GM23338 (cell line): ENCODE results near the gene DCST2. TPM values are rescaled to one million over a fixed set of nuclear protein-coding genes. Genes with fewer than 3 reads are reported as not detected.

Experiments
- ATAC-seq: fragments of 200-7000 bp; cut with Tn5 transposase; 3 replicates; pipeline ENCODE4 v1.9.1; 2020
- DNase-seq: peaks from one replicate; pipeline ENCODE4 v3.0.0-alpha.2; 2015; ENCODE audit warnings: low spot score
- H2AFZ ChIP-seq: fragments of 200-600 bp; sonication (generic); 2 replicates; pipeline ENCODE4 v1.8.0; 2016; ENCODE audit warnings: antibody characterized with exemption, mild to moderate bottlenecking, moderate library complexity
- H3F3A ChIP-seq: fragments of 200-600 bp; sonication (generic); replicated peaks from 2 replicates; pipeline ENCODE4 v1.8.0; 2017; ENCODE audit warnings: antibody characterized with exemption, mixed run types, low read depth
- H3K27ac ChIP-seq: fragments of 200-600 bp; sonication (generic); 2 replicates; pipeline ENCODE4 v1.6.1; 2016; ENCODE audit warnings: low read depth
- H3K27me3 ChIP-seq: fragments of 200-600 bp; sonication (generic); 2 replicates; pipeline ENCODE4 v1.8.0; 2016; ENCODE audit warnings: mild to moderate bottlenecking, mixed run types, moderate library complexity; ENCODE audit not compliant: insufficient read depth
- H3K36me3 ChIP-seq: fragments of 200-600 bp; sonication (generic); 2 replicates; pipeline ENCODE4 v1.8.0; 2016; ENCODE audit warnings: mild to moderate bottlenecking; ENCODE audit not compliant: insufficient read depth
- H3K4me1 ChIP-seq: fragments of 200-600 bp; sonication (generic); 2 replicates; pipeline ENCODE4 v1.8.0; 2016; ENCODE audit warnings: mild to moderate bottlenecking, moderate library complexity; ENCODE audit not compliant: insufficient read depth
- H3K4me2 ChIP-seq: fragments of 200-600 bp; sonication (generic); 2 replicates; pipeline ENCODE4 v1.7.1; 2017; ENCODE audit warnings: mixed run types
- H3K4me3 ChIP-seq: fragments of 200-600 bp; sonication (generic); 2 replicates; pipeline ENCODE4 v1.6.1; 2016; ENCODE audit warnings: mixed run types
- H3K79me2 ChIP-seq: fragments of 200-600 bp; sonication (generic); replicated peaks from 2 replicates; pipeline ENCODE4 v1.8.0; 2017; ENCODE audit warnings: mild to moderate bottlenecking; ENCODE audit not compliant: insufficient read depth
- H3K9me2 ChIP-seq: fragments of 200-600 bp; sonication (generic); 2 replicates; pipeline ENCODE4 v1.8.0; 2017; ENCODE audit not compliant: insufficient read depth
- H4K20me1 ChIP-seq: fragments of 200-600 bp; sonication (generic); replicated peaks from 2 replicates; pipeline ENCODE4 v1.8.0; 2017; ENCODE audit warnings: mild to moderate bottlenecking; ENCODE audit not compliant: insufficient read depth
- H3K27ac Mint-ChIP-seq: 2 replicates; pipeline ENCODE4 v1.8.0; 2020; ENCODE audit warnings: inconsistent platforms, mild to moderate bottlenecking, moderate library complexity, mixed read lengths
- H3K27me3 Mint-ChIP-seq: 3 replicates; pipeline ENCODE4 v1.8.0; 2022; ENCODE audit warnings: low read depth, mild to moderate bottlenecking, moderate library complexity, mixed read lengths, inconsistent platforms; ENCODE audit not compliant: insufficient read depth, poor library complexity
- H3K36me3 Mint-ChIP-seq: 3 replicates; pipeline ENCODE4 v1.8.0; 2021; ENCODE audit warnings: low read depth, mild to moderate bottlenecking, inconsistent platforms, moderate library complexity, mixed read lengths
- H3K4me1 Mint-ChIP-seq: 3 replicates; pipeline ENCODE4 v1.8.0; 2020; ENCODE audit warnings: mild to moderate bottlenecking, inconsistent platforms, mixed read lengths
- H3K4me3 Mint-ChIP-seq: 3 replicates; pipeline ENCODE4 v1.8.0; 2021; ENCODE audit warnings: moderate library complexity, mild to moderate bottlenecking, inconsistent platforms, mixed read lengths
- H3K9me3 Mint-ChIP-seq: 3 replicates; pipeline ENCODE4 v1.8.0; 2020; ENCODE audit warnings: moderate library complexity, mild to moderate bottlenecking, inconsistent platforms, mixed read lengths
- CREB1 ChIP-seq: fragments of 250-450 bp; sonication (Bioruptor Pico); IDR thresholded peaks from 2 replicates; pipeline ENCODE4 v1.5.0; 2020; ENCODE audit warnings: low read depth, mild to moderate bottlenecking, moderate library complexity
- CTCF ChIP-seq, 2 experiments: fragments of 200-600 bp in 1 of 2; sonication (generic) in 1 of 2; conservative IDR thresholded peaks; 2 replicates each; pipeline versions ENCODE4 v1.5.1 to v1.6.1; 2016 to 2017; ENCODE audit warnings: antibody characterized with exemption in 2 of 2, low read depth in 2 of 2, mild to moderate bottlenecking in 2 of 2, moderate library complexity in 1 of 2
- JUNB ChIP-seq: IDR thresholded peaks from one replicate; pipeline ENCODE4 v1.6.1; 2016; ENCODE audit warnings: antibody characterized with exemption; ENCODE audit not compliant: unreplicated experiment
- NANOG ChIP-seq: IDR thresholded peaks from 2 replicates; pipeline ENCODE4 v1.6.1; 2016; ENCODE audit warnings: antibody characterized with exemption, borderline replicate concordance
- POLR2AphosphoS5 ChIP-seq: IDR thresholded peaks from 2 replicates; pipeline ENCODE4 v1.6.1; 2016; ENCODE audit warnings: antibody characterized with exemption, low read depth
- polyA plus RNA-seq: library from polyadenylated mRNA; unstranded; fragments of >200 nt; fragmentation: Nextera tagmentation; extraction: Ambion mirVana; gene quantifications from 2 replicates; pipeline ENCODE4 v1.2.1, GENCODE V29; 2016
- total RNA-seq: library from RNA; depleted of rRNA; stranded (reverse); fragments of >200 nt; shearing (Covaris generic); gene quantifications from 2 replicates; pipeline ENCODE4 v1.2.3, GENCODE V29; 2014

The DCST2 gene
- total and polyA plus RNA-seq, 2 experiments from 2014 or later: 0.78 TPM; not detected in 1

- peak; percentile 76 for ATAC-seq
- H3K36me3 ChIP-seq: no peaks in the 10 kb centered on the region
- H3K9me2 ChIP-seq: no peaks in the 10 kb centered on the region
- peaks cover 3% of the 10 kb centered on the region for H4K20me1 ChIP-seq
- H3K36me3 Mint-ChIP-seq: peaks cover 19% of the 10 kb centered on the region
- H3K4me2 ChIP-seq: peak overlapping the region; percentile 100
- H3K4me1 ChIP-seq: peaks cover 19% of the 10 kb centered on the region
- DNase-seq: peak; percentile 99
- no peak overlapping the region for H3K27ac ChIP-seq
- H3K4me1 Mint-ChIP-seq: peaks cover 39% of the 10 kb centered on the region
- peak overlapping the region; percentile 1; the same call in 1 of the 2 replicates for H2AFZ ChIP-seq
- H3K27me3 Mint-ChIP-seq: peaks cover 28% of the 10 kb centered on the region
- TF ChIP-seq CREB1 (CRISPR knock-in tag) (peak; percentile 76), CTCF (conservative IDR thresholded peaks at IDR 0.05; ENCODE audit: low read depth in 2 of 2) (no peak), JUNB (no peak)
- H3K9me3 Mint-ChIP-seq: no peaks in the 10 kb centered on the region
- H3K4me3 ChIP-seq: peak overlapping the region; percentile 66
- peaks cover 37% of the 10 kb centered on the region for H3K27me3 ChIP-seq
- peaks cover 19% of the 10 kb centered on the region for H3F3A ChIP-seq
- no peak overlapping the region for H3K27ac Mint-ChIP-seq
- H3K4me3 Mint-ChIP-seq: peak overlapping the region; percentile 71
- no peaks in the 10 kb centered on the region for H3K79me2 ChIP-seq
Measured at GRCh38 chr1:155071701-155072100, 38.1 kb upstream of the DCST2 start.

GRCh38 chr1:155070721-155071569, 37.4 kb upstream of the DCST2 start:
- Histone ChIP-seq H3K9me2 (no peaks in the 10 kb centered on the region), H3K27ac (no peak overlapping the region), H3K36me3 (no peaks in the 10 kb centered on the region), H2AFZ (peak overlapping the region; percentile 1), H3F3A (peaks cover 19% of the 10 kb centered on the region), H3K79me2 (no peaks in the 10 kb centered on the region), H3K4me2 (peak overlapping the region; percentile 100), H4K20me1 (peaks cover 8% of the 10 kb centered on the region), H3K27me3 (peaks cover 33% of the 10 kb centered on the region), H3K4me3 (peak overlapping the region; percentile 66), H3K4me1 (peaks cover 19% of the 10 kb centered on the region)
- Mint-ChIP-seq H3K36me3 (peaks cover 26% of the 10 kb centered on the region), H3K9me3 (no peaks in the 10 kb centered on the region), H3K27me3 (peaks cover 23% of the 10 kb centered on the region), H3K27ac (no peak overlapping the region), H3K4me3 (peak overlapping the region; percentile 71), H3K4me1 (peaks cover 44% of the 10 kb centered on the region)
- peak; percentile 85 for ATAC-seq
- peak; percentile 95 for DNase-seq
- TF ChIP-seq POLR2AphosphoS5 (peak; percentile 54), CREB1 (CRISPR knock-in tag) (peak; percentile 63), NANOG (no peak), CTCF (conservative IDR thresholded peaks at IDR 0.05; ENCODE audit: low read depth in 2 of 2) (peak; percentile 43 to 49)
